ENCODE data around the gene ABR.

The ABR gene

GRCh38 chr17:1179818-1180742 lies at the start of gene ABR:
Gene ABR (minus strand): TSS chr17:1179981. CDS start chr17:1179727, 254 bp downstream.
- DNase-seq, result no peak

- peak; percentile 75 for DNase-seq
Measured at GRCh38 chr17:1229349-1229899, 49.6 kb upstream of the ABR start.

GRCh38 chr17:1228781-1229348 lies 49.1 kb upstream of the ABR start:
- no peak for DNase-seq

GRCh38 chr17:1227917-1228780 lies 48.4 kb upstream of the ABR start:
- peak; percentile 49 for DNase-seq

- DNase-seq, result no peak
Measured at GRCh38 chr17:1227365-1227764, 47.6 kb upstream of the ABR start.

- DNase-seq, result no peak
Measured at GRCh38 chr17:1226308-1226707, 46.5 kb upstream of the ABR start.

- DNase-seq, result no peak
Measured at GRCh38 chr17:1224330-1224729, 44.5 kb upstream of the ABR start.

GRCh38 chr17:1223662-1224061 lies 43.9 kb upstream of the ABR start:
- DNase-seq, result no peak

GRCh38 chr17:1222321-1222720 lies 42.5 kb upstream of the ABR start:
- DNase-seq, result no peak

GRCh38 chr17:1221209-1221608 lies 41.4 kb upstream of the ABR start:
- no peak for DNase-seq

GRCh38 chr17:1220346-1220745 lies 40.6 kb upstream of the ABR start:
- no peak for DNase-seq

GRCh38 chr17:1217089-1217385 lies 37.3 kb upstream of the ABR start:
- DNase-seq, result no peak

GRCh38 chr17:1216217-1217088 lies 36.7 kb upstream of the ABR start:
- no peak for DNase-seq

GRCh38 chr17:1212946-1213345 lies 33.2 kb upstream of the ABR start:
- DNase-seq, result peak; percentile 31

GRCh38 chr17:1211287-1211686 lies 31.5 kb upstream of the ABR start:
- DNase-seq, result no peak

- DNase-seq, result no peak
Measured at GRCh38 chr17:1208966-1209365, 29.2 kb upstream of the ABR start.

- peak; percentile 95 for DNase-seq
Measured at GRCh38 chr17:1206026-1206777, 26.4 kb upstream of the ABR start.

GRCh38 chr17:1203967-1204291 lies 24.1 kb upstream of the ABR start:
- DNase-seq, result no peak

GRCh38 chr17:1203111-1203966 lies 23.6 kb upstream of the ABR start:
- DNase-seq, result peak; percentile 83

- no peak for DNase-seq
Measured at GRCh38 chr17:1202291-1202690, 22.5 kb upstream of the ABR start.

Data from MV-4-11 (cell line).